HepG2 (cell line): Measurements from ENCODE around the gene TPGS1. TPM values are rescaled to one million over a fixed set of nuclear protein-coding genes. Genes with fewer than 3 reads are reported as not detected.
A peak's percentile ranks its signal among the peaks of the same experiment; 100 is the strongest.

ENCODE experiments used
- FOXM1 ChIP-seq: sonication (generic); formaldehyde crosslinking; IDR thresholded peaks from 2 replicates; pipeline ENCODE4 v1.5.0; 2020; ENCODE audit warnings: missing genetic modification reagents
- IKZF4 ChIP-seq: sonication (generic); formaldehyde crosslinking; IDR thresholded peaks from 2 replicates; pipeline ENCODE4 v1.5.1; 2020; ENCODE audit warnings: borderline replicate concordance, mild to moderate bottlenecking, low read depth, missing genetic modification reagents; ENCODE audit errors: not compliant biosample characterization
- PBX2 ChIP-seq: IDR thresholded peaks from 2 replicates; pipeline ENCODE4 v1.6.1; 2016; ENCODE audit warnings: control low read depth
- POLR2A ChIP-seq, 2 experiments: IDR thresholded peaks; 2 replicates each; pipeline ENCODE4 v1.6.1; 2011; ENCODE audit warnings: low read depth in 2 of 2, low read length in 2 of 2, mild to moderate bottlenecking in 1 of 2, moderate library complexity in 1 of 2; ENCODE audit not compliant: insufficient read depth in 1 of 2
- RNF219 ChIP-seq: sonication (generic); formaldehyde crosslinking; IDR thresholded peaks from 2 replicates; pipeline ENCODE4 v1.5.0; 2020; ENCODE audit warnings: mild to moderate bottlenecking, missing genetic modification reagents
- TFE3 ChIP-seq: IDR thresholded peaks from 2 replicates; pipeline ENCODE4 v1.6.1; 2016
- THAP9 ChIP-seq: sonication (generic); formaldehyde crosslinking; IDR thresholded peaks from 2 replicates; pipeline ENCODE4; 2020; ENCODE audit warnings: missing genetic modification reagents, mild to moderate bottlenecking, borderline replicate concordance
- ZBTB38 ChIP-seq: sonication (generic); formaldehyde crosslinking; IDR thresholded peaks from 2 replicates; pipeline ENCODE4 v1.5.1; 2020; ENCODE audit warnings: mild to moderate bottlenecking, missing genetic modification reagents
- ZKSCAN8 ChIP-seq: IDR thresholded peaks from 2 replicates; pipeline ENCODE4 v1.6.1; 2016; ENCODE audit warnings: borderline replicate concordance, missing genetic modification reagents, missing compliant biosample characterization
- ZNF724P ChIP-seq: sonication (generic); formaldehyde crosslinking; IDR thresholded peaks from 2 replicates; pipeline ENCODE4 v1.8.0; 2022; ENCODE audit warnings: missing genetic modification reagents, borderline replicate concordance
- polyA plus RNA-seq, 8 experiments: library from polyadenylated mRNA; depleted of rRNA in 3 of 8; stranded (reverse) in 7 of 8; unstranded in 1 of 8; fragments of >200 nt; fragmentation: Illumina TruSeq in 4 of 8; extraction: Trizol in 4 of 8; gene quantifications; 2 replicates each; pipeline versions ENCODE4 v1.2.1 to v1.2.3, GENCODE V29; 2011 to 2016; ENCODE audit warnings: low read depth in 4 of 8, missing spikeins in 1 of 8, mixed read lengths in 1 of 8; ENCODE audit not compliant: insufficient read depth in 1 of 8
- total RNA-seq, 5 experiments: library from RNA; depleted of rRNA; stranded (reverse); fragments of >200 nt; fragmentation: Illumina TruSeq; extraction: Trizol; gene quantifications; 2 replicates each; pipeline ENCODE4 v1.2.3, GENCODE V29; 2016; ENCODE audit warnings: low read depth in 1 of 5
- TF ChIP-seq, protein P1 (sequence below), 2 experiments: IDR thresholded peaks; 2 replicates each; pipeline ENCODE4 v1.6.1; 2011 to 2012; ENCODE audit warnings: low read length in 2 of 2, borderline replicate concordance in 1 of 2, low read depth in 1 of 2, mild to moderate bottlenecking in 1 of 2, moderate library complexity in 1 of 2
- TF ChIP-seq, protein P2 (sequence below): sonication (generic); formaldehyde crosslinking; IDR thresholded peaks from 2 replicates; pipeline ENCODE4 v1.8.0; 2022; ENCODE audit warnings: missing genetic modification reagents, low read depth, mild to moderate bottlenecking, borderline replicate concordance

TPGS1 gene
- total and polyA plus RNA-seq, 2 of the 13 experiments (the other 11 are each of a cell fraction or from before 2014, with no cell fraction given): 1.1 to 6.2 TPM

DNA sequence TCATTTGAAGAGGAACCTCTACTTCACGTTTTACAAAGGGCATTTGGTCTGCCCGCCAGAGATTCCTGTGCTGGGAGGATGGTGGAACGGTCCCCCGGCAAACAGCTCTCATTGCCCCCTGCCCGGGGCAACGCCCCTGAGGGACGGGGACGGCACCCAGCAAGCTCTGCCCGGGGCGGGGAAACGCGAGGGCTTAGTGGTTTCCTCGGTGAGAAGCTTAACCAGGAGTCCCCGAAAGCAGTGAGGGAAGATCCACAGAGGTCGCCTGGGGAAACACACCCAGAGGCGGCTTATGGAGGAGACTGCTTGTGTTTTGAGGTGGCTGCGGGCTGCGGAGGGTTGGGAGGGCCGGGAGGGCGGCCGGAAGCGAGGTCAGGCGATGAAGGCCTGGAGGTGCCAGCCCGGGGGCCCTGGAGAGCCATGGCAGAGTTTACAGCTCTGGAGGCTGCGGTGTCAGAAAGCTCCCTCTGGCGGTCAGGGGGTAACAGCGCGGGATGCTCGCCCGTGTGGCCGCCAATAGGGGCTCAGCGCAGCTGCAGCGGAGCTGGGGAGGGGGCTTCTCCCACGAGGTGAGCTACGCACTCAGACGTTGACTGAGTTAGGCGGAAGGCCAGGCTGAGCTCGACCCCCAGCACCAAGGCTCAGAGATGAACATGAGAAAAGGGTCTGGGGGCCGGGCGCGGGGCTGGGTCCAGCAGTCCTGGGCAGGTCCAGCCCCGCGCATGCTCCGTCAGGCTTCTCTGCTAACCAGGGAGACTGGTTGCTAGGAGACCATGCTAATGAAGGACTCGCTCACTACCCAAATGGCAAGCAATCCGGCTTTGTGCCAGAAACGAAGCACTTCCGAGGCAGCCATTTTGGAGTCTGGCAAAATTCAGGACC lies 652 bp upstream of the TPGS1 start (continued):
- TF ChIP-seq THAP9 (CRISPR knock-in tag) (no peak), POLR2A (IDR thresholded peaks at IDR 0.05; ENCODE audit: insufficient read depth in 1 of 2, low read depth in 2 of 2, low read length in 2 of 2) (peak; percentile 39 to 44; a peak in 1 of 4 replicates), ZKSCAN8 (CRISPR knock-in tag) (no peak), RNF219 (CRISPR knock-in tag) (no peak), ZNF724P (CRISPR knock-in tag) (peak; percentile 72; the same call in 1 of the 2 replicates), TFE3 (CRISPR knock-in tag) (no peak), ZBTB38 (peak; percentile 50; the same call in 1 of the 2 replicates), FOXM1 (no peak), PBX2 (CRISPR knock-in tag) (0 out of 2 replicates have a peak, but pooled peaks have one; percentile 29), IKZF4 (no peak)
- TF ChIP-seq, protein P1, sequence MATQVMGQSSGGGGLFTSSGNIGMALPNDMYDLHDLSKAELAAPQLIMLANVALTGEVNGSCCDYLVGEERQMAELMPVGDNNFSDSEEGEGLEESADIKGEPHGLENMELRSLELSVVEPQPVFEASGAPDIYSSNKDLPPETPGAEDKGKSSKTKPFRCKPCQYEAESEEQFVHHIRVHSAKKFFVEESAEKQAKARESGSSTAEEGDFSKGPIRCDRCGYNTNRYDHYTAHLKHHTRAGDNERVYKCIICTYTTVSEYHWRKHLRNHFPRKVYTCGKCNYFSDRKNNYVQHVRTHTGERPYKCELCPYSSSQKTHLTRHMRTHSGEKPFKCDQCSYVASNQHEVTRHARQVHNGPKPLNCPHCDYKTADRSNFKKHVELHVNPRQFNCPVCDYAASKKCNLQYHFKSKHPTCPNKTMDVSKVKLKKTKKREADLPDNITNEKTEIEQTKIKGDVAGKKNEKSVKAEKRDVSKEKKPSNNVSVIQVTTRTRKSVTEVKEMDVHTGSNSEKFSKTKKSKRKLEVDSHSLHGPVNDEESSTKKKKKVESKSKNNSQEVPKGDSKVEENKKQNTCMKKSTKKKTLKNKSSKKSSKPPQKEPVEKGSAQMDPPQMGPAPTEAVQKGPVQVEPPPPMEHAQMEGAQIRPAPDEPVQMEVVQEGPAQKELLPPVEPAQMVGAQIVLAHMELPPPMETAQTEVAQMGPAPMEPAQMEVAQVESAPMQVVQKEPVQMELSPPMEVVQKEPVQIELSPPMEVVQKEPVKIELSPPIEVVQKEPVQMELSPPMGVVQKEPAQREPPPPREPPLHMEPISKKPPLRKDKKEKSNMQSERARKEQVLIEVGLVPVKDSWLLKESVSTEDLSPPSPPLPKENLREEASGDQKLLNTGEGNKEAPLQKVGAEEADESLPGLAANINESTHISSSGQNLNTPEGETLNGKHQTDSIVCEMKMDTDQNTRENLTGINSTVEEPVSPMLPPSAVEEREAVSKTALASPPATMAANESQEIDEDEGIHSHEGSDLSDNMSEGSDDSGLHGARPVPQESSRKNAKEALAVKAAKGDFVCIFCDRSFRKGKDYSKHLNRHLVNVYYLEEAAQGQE (IDR thresholded peaks at IDR 0.05; ENCODE audit: borderline replicate concordance in 1 of 2, low read depth in 1 of 2, low read length in 2 of 2): peak in 1 of 2 experiments; percentile 37; a peak in 1 of 4 replicates
- TF ChIP-seq, protein P2, sequence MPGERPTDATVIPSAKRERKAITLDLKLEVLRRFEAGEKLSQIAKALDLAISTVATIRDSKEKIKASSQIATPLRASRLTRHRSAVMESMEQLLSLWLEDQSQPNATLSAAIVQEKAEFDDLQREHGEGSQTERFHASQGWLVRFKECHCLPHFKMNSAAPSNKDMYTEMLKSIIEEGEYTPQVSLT (CRISPR knock-in tag): no peak
